HepG2 (cell line): Measurements from ENCODE around the gene NUP93. TPM values are rescaled to one million over a fixed set of nuclear protein-coding genes. Genes with fewer than 3 reads are reported as not detected.

Experiments
- ATAC-seq: fragments of 200-7000 bp; cut with Tn5 transposase; 3 replicates; pipeline ENCODE4 v1.9.1; 2020; ENCODE audit warnings: mild to moderate bottlenecking, moderate library complexity
- BruUV-seq: library from RNA; stranded (reverse); fragments of 400-500 nt; replicated peaks from 2 replicates; lab custom pipeline; 2021; lab: Mats Ljungman, UMichigan
- CTCF ChIA-PET: fragments of 300-600 bp; formaldehyde crosslinking; extraction: SDS; loops from one replicate; lab custom pipeline; 2021; ENCODE audit warnings: low total read pairs, inconsistent platforms, low intra/inter-chr PET ratio; lab: Yijun Ruan, JAX
- POLR2A ChIA-PET: fragments of 350-600 bp; sonication (Branson Sonifier 250); formaldehyde crosslinking; loops from one replicate; lab custom pipeline; 2020; ENCODE audit warnings: antibody characterized with exemption, inconsistent platforms; lab: Yijun Ruan, JAX
- DNase-seq: peaks from one replicate; pipeline ENCODE4 v3.0.0-alpha.2; 2015; ENCODE audit warnings: low spot score
- FAIRE-seq: peaks from 3 replicates; lab custom pipeline; 2011; peaks lifted over from hg19 to GRCh38; lab: Jason Lieb, UNC
- H2AFZ ChIP-seq: one replicate; pipeline ENCODE4 v1.6.1; 2011; ENCODE audit warnings: low read length, inconsistent platforms
- H3K27ac ChIP-seq: fragments of 300-600 bp; 3 replicates; pipeline ENCODE4 v1.8.0; 2011; ENCODE audit warnings: mixed run types, mild to moderate bottlenecking, mixed read lengths, low read length, inconsistent platforms; ENCODE audit not compliant: insufficient read depth; ENCODE audit errors: extremely low read length
- H3K27me3 ChIP-seq, 2 experiments: fragments of 200-600 bp in 1 of 2; 2 replicates in 1 of 2; 3 replicates in 1 of 2; pipeline versions ENCODE4 v1.6.0 to v1.8.0; 2011; ENCODE audit warnings: low read length in 2 of 2, mild to moderate bottlenecking in 2 of 2, moderate library complexity in 2 of 2, inconsistent platforms in 1 of 2; ENCODE audit not compliant: insufficient read depth in 2 of 2, control insufficient read depth in 1 of 2
- H3K36me3 ChIP-seq, 2 experiments: fragments of 200-600 bp in 1 of 2; replicated peaks in 1 of 2; 2 replicates in 1 of 2; 3 replicates in 1 of 2; pipeline versions ENCODE4 v1.5.1 to v1.8.0; 2011; ENCODE audit warnings: low read length in 2 of 2, inconsistent platforms in 1 of 2; ENCODE audit not compliant: insufficient read depth in 2 of 2, control insufficient read depth in 1 of 2
- H3K4me1 ChIP-seq: 2 replicates; pipeline ENCODE4 v1.5.1; 2012; ENCODE audit warnings: low read length, inconsistent platforms; ENCODE audit not compliant: insufficient read depth
- H3K4me2 ChIP-seq: 2 replicates; pipeline ENCODE4 v1.6.0; 2011; ENCODE audit warnings: low read depth, low read length, inconsistent platforms
- H3K4me3 ChIP-seq, 3 experiments: fragments of 200-600 bp in 1 of 3; sonication (generic), shearing (Covaris generic) in 1 of 3; replicated peaks in 1 of 3; 2 replicates each; pipeline ENCODE4 v1.5.1; 2011 to 2016; ENCODE audit warnings: low read length in 3 of 3, inconsistent platforms in 2 of 3, low read depth in 2 of 3, mild to moderate bottlenecking in 2 of 3, control low read depth in 1 of 3, mixed read lengths in 1 of 3; ENCODE audit not compliant: insufficient read depth in 1 of 3
- H3K79me2 ChIP-seq: one replicate; pipeline ENCODE4 v1.6.1; 2011; ENCODE audit warnings: low read length, inconsistent platforms; ENCODE audit not compliant: insufficient read depth
- H3K9ac ChIP-seq: 2 replicates; pipeline ENCODE4 v1.6.0; 2011; ENCODE audit warnings: mild to moderate bottlenecking, low read depth, low read length, inconsistent platforms; ENCODE audit not compliant: insufficient read depth
- H3K9me3 ChIP-seq: 2 replicates; pipeline ENCODE4 v1.5.1; 2012; ENCODE audit warnings: mild to moderate bottlenecking, low read length
- H4K20me1 ChIP-seq: 2 replicates; pipeline ENCODE4 v1.6.0; 2011; ENCODE audit warnings: inconsistent platforms, mild to moderate bottlenecking, low read length, moderate library complexity; ENCODE audit not compliant: insufficient read depth
- ATF7 ChIP-seq, 2 experiments: fragments of 450-650 bp in 1 of 2; sonication (generic) in 1 of 2; formaldehyde crosslinking in 1 of 2; IDR thresholded peaks; 2 replicates each; pipeline versions ENCODE4 v1.4.0 to v1.6.1; 2016 to 2020; ENCODE audit warnings: antibody characterized with exemption in 1 of 2, mild to moderate bottlenecking in 1 of 2, missing genetic modification reagents in 1 of 2
- FOXK2 ChIP-seq: fragments of 450-650 bp; IDR thresholded peaks from 2 replicates; pipeline ENCODE4 v1.6.1; 2016
- GTF2F1 ChIP-seq: fragments of 150-350 bp; IDR thresholded peaks from 2 replicates; pipeline ENCODE4 v1.6.1; 2014; ENCODE audit warnings: low read length
- HNRNPK ChIP-seq: fragments of 200-400 bp; formaldehyde crosslinking; IDR thresholded peaks from 2 replicates; pipeline ENCODE4 v1.6.1; 2018; ENCODE audit warnings: low read length, low read depth, moderate library complexity, mild to moderate bottlenecking; ENCODE audit not compliant: poor library complexity, severe bottlenecking
- NCOR1 ChIP-seq: fragments of 200-600 bp; sonication (generic); IDR thresholded peaks from 2 replicates; pipeline ENCODE4 v1.7.0; 2017; ENCODE audit warnings: antibody characterized with exemption, low read length, borderline replicate concordance
- PCBP1 ChIP-seq: fragments of 200-400 bp; formaldehyde crosslinking; IDR thresholded peaks from 2 replicates; pipeline ENCODE4 v1.6.1; 2017; ENCODE audit warnings: mild to moderate bottlenecking, low read depth, low read length, borderline replicate concordance
- ZFAT ChIP-seq: sonication (generic); formaldehyde crosslinking; conservative IDR thresholded peaks from 2 replicates; pipeline ENCODE4 v1.8.1; 2023; ENCODE audit warnings: missing genetic modification reagents, inconsistent platforms
- WGBS: methylation state at CpG from one replicate; pipeline ENCODE4 v1.1.6; 2017; ENCODE audit warnings: low lambda C conversion rate; 5-methylcytosine and 5-hydroxymethylcytosine counted together
- in situ Hi-C: cut with HindIII; loops from 2 replicates; pipeline ENCODE4 v1.10.0; 2017; ENCODE audit warnings: low pct_unique_long_range_greater_than_20kb; ENCODE audit not compliant: extremely low pct_ligation_motif_present
- intact Hi-C: fragments of 100-400 bp; cut with micrococcal nuclease; formaldehyde crosslinking; loops from one replicate; pipeline ENCODE4 v1.10.0; 2022; ENCODE audit not compliant: unreplicated experiment
- polyA plus RNA-seq, 8 experiments: library from polyadenylated mRNA; depleted of rRNA in 3 of 8; stranded (reverse) in 7 of 8; unstranded in 1 of 8; fragments of >200 nt; fragmentation: Illumina TruSeq in 4 of 8; extraction: Trizol in 4 of 8; gene quantifications; 2 replicates each; pipeline versions ENCODE4 v1.2.1 to v1.2.3, GENCODE V29; 2011 to 2016; ENCODE audit warnings: low read depth in 4 of 8, missing spikeins in 1 of 8, mixed read lengths in 1 of 8; ENCODE audit not compliant: insufficient read depth in 1 of 8
- total RNA-seq, 5 experiments: library from RNA; depleted of rRNA; stranded (reverse); fragments of >200 nt; fragmentation: Illumina TruSeq; extraction: Trizol; gene quantifications; 2 replicates each; pipeline ENCODE4 v1.2.3, GENCODE V29; 2016; ENCODE audit warnings: low read depth in 1 of 5

The NUP93 gene
- total and polyA plus RNA-seq, 2 of the 13 experiments (the other 11 are each of a cell fraction or from before 2014, with no cell fraction given) = 58.5 to 140 TPM

GRCh38 chr16:56876048-56876447 lies 146.1 kb downstream of the NUP93 start:
- Histone ChIP-seq H3K4me3 (no peak overlapping the region), H3K9ac (no peak overlapping the region), H3K4me2 (no peak overlapping the region), H3K36me3 (no peaks in the 10 kb centered on the region), H3K4me1 (no peaks in the 10 kb centered on the region), H3K27ac (no peak overlapping the region), H3K27me3 (no peaks in the 10 kb centered on the region; a peak in 1 of 5 replicates), H4K20me1 (no peaks in the 10 kb centered on the region), H2AFZ (no peak overlapping the region), H3K9me3 (no peaks in the 10 kb centered on the region), H3K79me2 (no peaks in the 10 kb centered on the region)
- FAIRE-seq = no peak
- peak; percentile 60; the same call in 1 of the 2 replicates for TF ChIP-seq ATF7 (IDR thresholded peaks at IDR 0.05)
- no peak for TF ChIP-seq ATF7 (CRISPR knock-in tag; IDR thresholded peaks at IDR 0.05)
- TF ChIP-seq ZFAT = no peak
- no peak for TF ChIP-seq NCOR1
- BruUV-seq = no TSS peak
- POLR2A ChIA-PET = interaction anchor here (1.2 to 1.6 kb wide), 2 partner anchors 55 to 57 kb away, joined by 4 to 5 read pairs; no protein-coding TSS in a partner anchor
- no peak for ATAC-seq
- WGBS = 44% methylated on average over 3 of the region's 4 CpGs
- in situ Hi-C loops (no loop called here), intact Hi-C loops (no loop called here)
- no peak for DNase-seq
- CTCF ChIA-PET = no interaction called here

GRCh38 chr16:56877486-56878182 lies 147.7 kb downstream of the NUP93 start:
- no TSS peak for BruUV-seq
- CTCF ChIA-PET = no interaction called here
- Histone ChIP-seq H2AFZ (no peak overlapping the region), H3K9me3 (no peaks in the 10 kb centered on the region), H3K9ac (no peak overlapping the region), H3K27ac (no peak overlapping the region), H3K4me1 (no peaks in the 10 kb centered on the region), H3K4me2 (no peak overlapping the region), H3K27me3 (no peaks in the 10 kb centered on the region; a peak in 1 of 5 replicates), H4K20me1 (no peaks in the 10 kb centered on the region), H3K36me3 (no peaks in the 10 kb centered on the region), H3K4me3 (no peak overlapping the region), H3K79me2 (no peaks in the 10 kb centered on the region)
- 53% methylated on average over 13 of the region's 13 CpGs for WGBS
- TF ChIP-seq PCBP1 (0 out of 2 replicates have a peak, but pooled peaks have one; percentile 77), GTF2F1 (no peak), HNRNPK (peak; percentile 78), FOXK2 (no peak)
- no peak for ATAC-seq
- no peak for DNase-seq
- no peak for FAIRE-seq
- POLR2A ChIA-PET = no interaction called here
- in situ Hi-C loops = no loop called here
- intact Hi-C loops = no loop called here
